Heart left ventricle (tissue), 16 donors: Measurements from ENCODE around the gene ERF. TPM values are rescaled to one million over a fixed set of nuclear protein-coding genes. Genes with fewer than 3 reads are reported as not detected.

Experiments
- ATAC-seq, 4 donors: fragments of 200-7000 bp; cut with Tn5 transposase; one replicate each; pipeline ENCODE4 v1.9.1; 2020 to 2022; ENCODE audit warnings: moderate library complexity in 4 of 4, mild to moderate bottlenecking in 3 of 4, moderate number of reproducible peaks in 1 of 4
- DNase-seq, 5 donors: peaks; one replicate each; pipeline ENCODE4 v3.0.0-alpha.2; 2020
- H3K27ac ChIP-seq, 12 donors: fragments of 200-600 bp; sonication (generic) in 4 of 12; one replicate each; pipeline versions ENCODE4 v1.5.0 to v1.8.0; 2016 to 2022; ENCODE audit warnings: mild to moderate bottlenecking in 2 of 12
- H3K27me3 ChIP-seq, 9 donors: fragments of 200-600 bp; sonication (generic) in 2 of 9; one replicate each; pipeline versions ENCODE4 v1.5.1 to v1.8.0; 2016 to 2022; ENCODE audit warnings: mild to moderate bottlenecking in 3 of 9
- H3K36me3 ChIP-seq, 9 donors: fragments of 200-600 bp; sonication (generic) in 2 of 9; one replicate each; pipeline versions ENCODE4 v1.5.0 to v1.8.0; 2018 to 2022; ENCODE audit warnings: mild to moderate bottlenecking in 2 of 9
- H3K4me1 ChIP-seq, 12 donors: fragments of 200-600 bp; sonication (generic) in 4 of 12; one replicate each; pipeline versions ENCODE4 v1.5.0 to v1.8.0; 2016 to 2022; ENCODE audit warnings: mild to moderate bottlenecking in 3 of 12
- H3K4me3 ChIP-seq, 12 donors: fragments of 200-600 bp; sonication (generic) in 4 of 12; one replicate each; pipeline versions ENCODE4 v1.5.0 to v1.8.0; 2017 to 2022; ENCODE audit warnings: mild to moderate bottlenecking in 9 of 12, moderate library complexity in 4 of 12
- H3K9me3 ChIP-seq, 12 donors: fragments of 200-600 bp; sonication (generic) in 4 of 12; one replicate each; pipeline versions ENCODE4 v1.5.0 to v1.8.0; 2016 to 2022; ENCODE audit warnings: mild to moderate bottlenecking in 1 of 12
- POLR2A ChIP-seq, 2 donors: fragments of 450-650 bp; IDR thresholded peaks; one replicate each; pipeline ENCODE4 v1.6.1; 2017; ENCODE audit warnings: antibody characterized with exemption in 2 of 2, mild to moderate bottlenecking in 2 of 2, moderate library complexity in 2 of 2
- WGBS, 4 donors: extraction: QIAGEN DNeasy Blood & Tissue Kit in 2 of 4; methylation state at CpG; one replicate each; pipeline versions ENCODE4 v1.1.5 to v1.1.7; 2013 to 2018; 5-methylcytosine and 5-hydroxymethylcytosine counted together
- intact Hi-C, 10 donors: fragments of 100-400 bp; cut with DNase I; formaldehyde crosslinking; loops; one replicate each; pipeline versions ENCODE4 v1.11.1 to v1.14.2; 2022
- polyA plus RNA-seq, 2 donors: library from polyadenylated mRNA; stranded (reverse); fragments of 200-250 nt; gene quantifications; one replicate each; pipeline ENCODE4 v1.2.3, GENCODE V29; 2013
- total RNA-seq, 9 donors: library from RNA; depleted of rRNA in 2 of 9; stranded (reverse); fragments of >200 nt in 2 of 9; fragmentation: NEBNext Ultra II Directional in 3 of 9; extraction: Animal tissue kit (Norgen Biotek cat#: 25700) in 3 of 9; gene quantifications; one replicate each; pipeline versions ENCODE4 v1.1.0 to v1.2.4, GENCODE V29; 2016 to 2023
- TF ChIP-seq, protein P1 (sequence below), 12 donors: fragments of 200-600 bp; sonication (generic) in 4 of 12; IDR thresholded peaks; one replicate each; pipeline versions ENCODE4 v1.5.0 to v1.8.0; 2018 to 2022; ENCODE audit warnings: antibody characterized with exemption in 12 of 12, mild to moderate bottlenecking in 5 of 12
- donor health status: ischemic (EF 13 %, LVEDD 7.1; RV severe dilation, severe dysfunction).
- donor health status: healthy with polysubstance abuse.
- donor health status: DM: no; HTN: yes; CAD: no.
- donor health status: DM: no; HTN: no; CAD: no.
- donor health status: ischemic (EF 25% LVEDD 6.9; RV normal size, moderate dysfunction).
- donor health status: ischemic (EF 25% LVEDD 5.7; RV mildly dilated, moderate dysfunction).
- donor health status: healthy.
- donor health status: DM: yes; HTN: yes; CAD: no.
- donor health status: ischemic (EF 35%, LVEDD 5.7; RV mildly dilated, moderate dysfunction).
- donor health status: nonischemic (EF 11% LVEDD 7.7; RV severe dilation, severe dysfunction).
- donor health status: DM: yes; HTN: yes; CAD: no.
- donor health status: PGD.
- donor health status: ischemic (EF 29% LVEDD 5.4; RV normal size, mild dysfunction).
- donor health status: nonischemic (EF 23%, LVEDD 6.1; RV moderate dilation, normal function).

Gene ERF
- total and polyA plus RNA-seq, 11 donors, result 26.1 to 49.7 (median 35.5) TPM

DNA sequence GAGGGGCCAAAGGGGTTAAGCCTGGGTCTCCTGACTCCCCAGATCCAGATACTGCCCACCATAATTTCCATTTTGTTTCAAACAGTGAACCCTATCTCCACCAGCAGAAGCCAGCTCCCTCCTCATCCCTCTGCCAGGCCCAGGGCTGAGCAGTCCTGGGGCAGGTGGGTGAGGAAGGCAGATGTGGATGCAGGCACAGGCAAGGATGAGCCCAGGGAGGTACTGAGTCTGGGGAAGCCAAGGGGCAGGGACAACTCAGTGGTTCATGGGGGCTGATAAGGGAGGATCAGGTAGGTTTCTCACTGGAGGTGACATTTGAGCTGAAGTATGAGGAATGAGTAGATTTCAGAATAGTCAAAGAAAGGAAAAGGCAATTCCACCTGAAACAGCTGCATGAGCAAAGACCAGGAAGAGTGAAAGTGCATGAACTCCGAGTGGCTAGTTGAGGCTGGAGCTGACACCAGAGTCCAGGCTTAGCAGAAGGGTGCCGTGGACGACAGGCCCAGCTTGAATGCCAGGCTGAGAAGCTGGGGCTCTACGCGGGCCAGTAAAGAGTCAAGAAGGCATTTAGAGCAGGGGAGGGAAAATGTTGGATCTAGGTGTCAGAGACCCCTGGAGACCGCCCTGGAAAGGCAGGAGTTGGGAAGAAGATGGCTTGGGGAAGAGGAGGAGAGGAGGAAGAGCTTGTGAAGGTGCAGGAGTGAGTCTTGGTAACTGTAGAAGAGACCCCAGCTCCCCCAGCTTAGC is 24.4 kb upstream of the ERF start:
- WGBS, 4 donors, result 9 to 15% (median 12%) methylated on average over 6 of the region's 6 CpGs

DNA sequence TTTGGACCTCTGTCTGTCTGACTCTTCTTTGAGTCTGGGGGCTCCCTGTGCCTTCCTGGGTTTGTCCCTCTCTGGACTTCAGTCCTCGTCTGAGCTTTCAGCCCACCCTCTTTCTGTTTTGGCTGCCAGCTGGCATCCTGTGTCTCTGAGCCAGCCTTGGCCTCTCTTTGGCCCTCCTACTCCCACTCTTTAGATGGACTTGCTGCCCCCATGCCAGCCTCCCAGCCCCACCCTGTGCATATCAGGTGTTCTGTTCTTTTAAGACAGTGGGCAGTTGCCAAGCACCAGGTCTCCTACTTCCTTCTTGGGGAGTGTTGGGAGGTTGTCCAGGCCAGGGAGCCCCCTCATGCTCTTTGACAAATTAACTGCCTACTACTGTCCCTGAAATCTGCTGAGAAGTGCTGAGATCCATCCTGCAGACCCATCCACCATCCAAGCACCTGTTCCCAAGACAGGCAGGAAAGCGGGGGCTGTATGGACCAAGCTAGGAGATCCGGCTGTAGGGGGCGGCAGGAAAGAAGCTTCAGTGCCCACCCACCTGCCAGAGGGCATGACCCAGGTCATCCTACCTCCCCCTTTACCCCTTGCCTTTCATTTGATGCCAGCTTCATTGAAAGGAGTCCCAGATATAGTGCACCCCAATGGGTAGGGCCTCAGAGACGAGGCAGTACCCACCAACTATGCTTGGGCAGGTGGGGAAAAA is 23.7 kb upstream of the ERF start:
- Histone ChIP-seq H3K4me1 (peaks cover 22 to 94% (median 77%) of the 10 kb centered on the region in 12 donors), H3K9me3 (no peaks in the 10 kb centered on the region), H3K27ac (peak overlapping the region; percentile 58 to 100 (median 96)), H3K27me3 (no peaks in the 10 kb centered on the region), H3K36me3 (peaks cover 0 to 25% (median 16%) of the 10 kb centered on the region in 9 donors), H3K4me3 (peak overlapping the region in 6 of 12 donors; percentile 10 to 93 (median 80))
- DNase-seq, result no peak
- TF ChIP-seq POLR2A (IDR thresholded peaks at IDR 0.05), result no peak
- TF ChIP-seq, protein P1, sequence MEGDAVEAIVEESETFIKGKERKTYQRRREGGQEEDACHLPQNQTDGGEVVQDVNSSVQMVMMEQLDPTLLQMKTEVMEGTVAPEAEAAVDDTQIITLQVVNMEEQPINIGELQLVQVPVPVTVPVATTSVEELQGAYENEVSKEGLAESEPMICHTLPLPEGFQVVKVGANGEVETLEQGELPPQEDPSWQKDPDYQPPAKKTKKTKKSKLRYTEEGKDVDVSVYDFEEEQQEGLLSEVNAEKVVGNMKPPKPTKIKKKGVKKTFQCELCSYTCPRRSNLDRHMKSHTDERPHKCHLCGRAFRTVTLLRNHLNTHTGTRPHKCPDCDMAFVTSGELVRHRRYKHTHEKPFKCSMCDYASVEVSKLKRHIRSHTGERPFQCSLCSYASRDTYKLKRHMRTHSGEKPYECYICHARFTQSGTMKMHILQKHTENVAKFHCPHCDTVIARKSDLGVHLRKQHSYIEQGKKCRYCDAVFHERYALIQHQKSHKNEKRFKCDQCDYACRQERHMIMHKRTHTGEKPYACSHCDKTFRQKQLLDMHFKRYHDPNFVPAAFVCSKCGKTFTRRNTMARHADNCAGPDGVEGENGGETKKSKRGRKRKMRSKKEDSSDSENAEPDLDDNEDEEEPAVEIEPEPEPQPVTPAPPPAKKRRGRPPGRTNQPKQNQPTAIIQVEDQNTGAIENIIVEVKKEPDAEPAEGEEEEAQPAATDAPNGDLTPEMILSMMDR (IDR thresholded peaks at IDR 0.05), result no peak
- intact Hi-C loops, result loop anchor here in 7 of 10 donors (1.0 to 2.0 kb wide), 2 partner anchors 32 kb away; no protein-coding TSS in a partner anchor
- 55 to 65% (median 60%) methylated on average over 3 to 5 of the region's 5 CpGs for WGBS, 4 donors
- ATAC-seq, result no peak

More for the DNA sequence above, 24.4 kb upstream of the ERF start:
- H3K4me1 ChIP-seq, result peaks cover 22 to 90% (median 77%) of the 10 kb centered on the region in 12 donors
- H3K27me3 ChIP-seq, result no peaks in the 10 kb centered on the region
- H3K27ac ChIP-seq, result peak overlapping the region; percentile 95 to 100 (median 96)
- peak overlapping the region; percentile 51 to 97 (median 78) for H3K4me3 ChIP-seq
- intact Hi-C loops, result loop anchor here in 7 of 10 donors (1.0 to 2.0 kb wide), 2 partner anchors 33 kb away; no protein-coding TSS in a partner anchor
- DNase-seq (no peak), ATAC-seq (no peak)
- no peak for TF ChIP-seq POLR2A (IDR thresholded peaks at IDR 0.05)
- TF ChIP-seq, protein P1 (IDR thresholded peaks at IDR 0.05), result no peak
- peaks cover 0 to 18% (median 9%) of the 10 kb centered on the region in 9 donors for H3K36me3 ChIP-seq
- H3K9me3 ChIP-seq, result no peaks in the 10 kb centered on the region

DNA sequence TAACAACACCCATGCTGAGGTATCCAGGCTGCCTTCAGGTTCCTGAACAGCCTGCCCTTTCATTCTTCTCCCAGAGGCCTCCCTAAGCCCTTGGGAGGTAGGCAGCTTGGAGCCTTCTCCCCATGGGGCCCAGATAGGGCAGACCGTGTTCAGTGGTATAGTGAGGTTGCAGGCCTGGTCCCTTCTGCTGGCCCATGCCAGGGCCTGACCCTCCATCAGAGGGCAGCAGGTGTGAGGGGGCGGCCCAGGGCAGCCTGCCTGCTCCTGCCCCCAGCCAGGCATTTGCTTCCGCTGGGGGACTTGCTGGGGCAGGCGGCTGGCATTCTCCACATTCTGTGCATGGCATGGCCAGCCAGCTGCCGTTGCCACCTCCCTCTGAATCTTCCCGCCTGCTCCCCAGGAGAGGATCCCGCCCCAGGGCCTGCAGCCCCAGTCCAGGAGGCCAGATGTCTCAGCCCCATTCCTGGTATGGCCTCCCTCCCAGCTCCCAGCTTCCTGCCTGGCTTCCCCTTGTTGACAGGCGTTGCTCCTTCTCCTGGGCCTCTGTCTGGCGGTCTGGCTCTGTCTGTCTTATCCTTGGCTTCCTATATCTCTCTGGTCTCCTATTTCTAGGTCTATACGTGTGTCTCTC is 23.0 kb upstream of the ERF start:
- intact Hi-C loops, result loop anchor here in 4 of 10 donors (2.0 kb wide), 1 partner anchor 31 kb away; no protein-coding TSS in a partner anchor

More for the DNA sequence above, 23.0 kb upstream of the ERF start:
- peak overlapping the region in 4 of 12 donors; percentile 8 to 31 (median 14) for H3K4me3 ChIP-seq
- TF ChIP-seq POLR2A (IDR thresholded peaks at IDR 0.05), result no peak
- TF ChIP-seq, protein P1 (IDR thresholded peaks at IDR 0.05), result no peak
- ATAC-seq (no peak), DNase-seq (peak in 1 of 5 donors; percentile 57)
- no peaks in the 10 kb centered on the region for H3K27me3 ChIP-seq
- H3K9me3 ChIP-seq, result no peaks in the 10 kb centered on the region
- H3K36me3 ChIP-seq, result peaks cover 0 to 32% (median 23%) of the 10 kb centered on the region in 9 donors
- 8 to 25% (median 20%) methylated on average over 7 to 10 of the region's 10 CpGs for WGBS, 4 donors
- H3K4me1 ChIP-seq, result peaks cover 20 to 88% (median 71%) of the 10 kb centered on the region in 12 donors
- H3K27ac ChIP-seq, result peak overlapping the region; percentile 58 to 100 (median 96)
